Measurements from ENCODE around the gene CERCAM.

CERCAM gene

GRCh38 chr9:128394379-128395168 is 26.1 kb upstream of the CERCAM start:
- Histone ChIP-seq H3K9me3 (ENCODE audit: control insufficient read depth in 1 of 2, low read length in 2 of 2) (no peaks in the 10 kb centered on the region), H3K36me3 (ENCODE audit: control insufficient read depth in 1 of 2, insufficient read depth in 2 of 2, low read length in 2 of 2) (peaks cover 4 to 31% of the 10 kb centered on the region in 2 donors), H3K4me3 (ENCODE audit: low read depth in 1 of 2, low read length in 2 of 2) (no peak overlapping the region), H3K4me1 (ENCODE audit: control insufficient read depth in 1 of 2, insufficient read depth in 2 of 2, low read length in 2 of 2) (peaks cover 0 to 8% of the 10 kb centered on the region in 2 donors), H3K27ac (ENCODE audit: low read length) (no peak overlapping the region), H3K27me3 (ENCODE audit: low read depth, low read length) (no peaks in the 10 kb centered on the region)

GRCh38 chr9:128396970-128397613 is 23.6 kb upstream of the CERCAM start:
- Histone ChIP-seq H3K27me3 (ENCODE audit: low read depth, low read length) (no peaks in the 10 kb centered on the region), H3K36me3 (ENCODE audit: control insufficient read depth in 1 of 2, insufficient read depth in 2 of 2, low read length in 2 of 2) (peaks cover 0 to 8% of the 10 kb centered on the region in 2 donors), H3K9me3 (ENCODE audit: control insufficient read depth in 1 of 2, low read length in 2 of 2) (no peaks in the 10 kb centered on the region), H3K27ac (ENCODE audit: low read length) (no peak overlapping the region), H3K4me3 (ENCODE audit: low read depth in 1 of 2, low read length in 2 of 2) (no peak overlapping the region), H3K4me1 (ENCODE audit: control insufficient read depth in 1 of 2, insufficient read depth in 2 of 2, low read length in 2 of 2) (peaks cover 0 to 8% of the 10 kb centered on the region in 2 donors)

- Histone ChIP-seq H3K27ac (ENCODE audit: low read length) (no peak overlapping the region), H3K36me3 (ENCODE audit: control insufficient read depth in 1 of 2, insufficient read depth in 2 of 2, low read length in 2 of 2) (peaks cover 0 to under 1% of the 10 kb centered on the region in 2 donors), H3K4me3 (ENCODE audit: low read depth in 1 of 2, low read length in 2 of 2) (no peak overlapping the region), H3K9me3 (ENCODE audit: control insufficient read depth in 1 of 2, low read length in 2 of 2) (no peaks in the 10 kb centered on the region), H3K4me1 (ENCODE audit: control insufficient read depth in 1 of 2, insufficient read depth in 2 of 2, low read length in 2 of 2) (peaks cover 0 to 8% of the 10 kb centered on the region in 2 donors), H3K27me3 (ENCODE audit: low read depth, low read length) (no peaks in the 10 kb centered on the region)
Observed at GRCh38 chr9:128397831-128398230, 22.8 kb upstream of the CERCAM start.

GRCh38 chr9:128399861-128400260 is 20.8 kb upstream of the CERCAM start:
- peaks cover 0 to 8% of the 10 kb centered on the region in 2 donors for H3K4me1 ChIP-seq (ENCODE audit: control insufficient read depth in 1 of 2, insufficient read depth in 2 of 2, low read length in 2 of 2)
- H3K9me3 ChIP-seq (ENCODE audit: control insufficient read depth in 1 of 2, low read length in 2 of 2) = no peaks in the 10 kb centered on the region
- no peaks in the 10 kb centered on the region for H3K27me3 ChIP-seq (ENCODE audit: low read depth, low read length)
- H3K36me3 ChIP-seq (ENCODE audit: control insufficient read depth in 1 of 2, insufficient read depth in 2 of 2, low read length in 2 of 2) = no peaks in the 10 kb centered on the region
- no peak overlapping the region for H3K4me3 ChIP-seq (ENCODE audit: low read depth in 1 of 2, low read length in 2 of 2)
- H3K27ac ChIP-seq (ENCODE audit: low read length) = no peak overlapping the region

- H3K9me3 ChIP-seq (ENCODE audit: control insufficient read depth in 1 of 2, low read length in 2 of 2) = no peaks in the 10 kb centered on the region
- H3K27me3 ChIP-seq (ENCODE audit: low read depth, low read length) = no peaks in the 10 kb centered on the region
- H3K36me3 ChIP-seq (ENCODE audit: control insufficient read depth in 1 of 2, insufficient read depth in 2 of 2, low read length in 2 of 2) = no peaks in the 10 kb centered on the region
- H3K4me1 ChIP-seq (ENCODE audit: control insufficient read depth in 1 of 2, insufficient read depth in 2 of 2, low read length in 2 of 2) = no peaks in the 10 kb centered on the region
- H3K27ac ChIP-seq (ENCODE audit: low read length) = no peak overlapping the region
- H3K4me3 ChIP-seq (ENCODE audit: low read depth in 1 of 2, low read length in 2 of 2) = no peak overlapping the region
Observed at GRCh38 chr9:128404560-128404959, 16.1 kb upstream of the CERCAM start.

- no peaks in the 10 kb centered on the region for H3K9me3 ChIP-seq (ENCODE audit: control insufficient read depth in 1 of 2, low read length in 2 of 2)
- H3K27me3 ChIP-seq (ENCODE audit: low read depth, low read length) = no peaks in the 10 kb centered on the region
- no peak overlapping the region for H3K4me3 ChIP-seq (ENCODE audit: low read depth in 1 of 2, low read length in 2 of 2)
- H3K4me1 ChIP-seq (ENCODE audit: control insufficient read depth in 1 of 2, insufficient read depth in 2 of 2, low read length in 2 of 2) = no peaks in the 10 kb centered on the region
- no peak overlapping the region for H3K27ac ChIP-seq (ENCODE audit: low read length)
- H3K36me3 ChIP-seq (ENCODE audit: control insufficient read depth in 1 of 2, insufficient read depth in 2 of 2, low read length in 2 of 2) = no peaks in the 10 kb centered on the region
Observed at GRCh38 chr9:128405077-128405779, 15.4 kb upstream of the CERCAM start.

- H3K9me3 ChIP-seq (ENCODE audit: control insufficient read depth in 1 of 2, low read length in 2 of 2) = no peaks in the 10 kb centered on the region
- H3K4me1 ChIP-seq (ENCODE audit: control insufficient read depth in 1 of 2, insufficient read depth in 2 of 2, low read length in 2 of 2) = no peaks in the 10 kb centered on the region
- no peaks in the 10 kb centered on the region for H3K27me3 ChIP-seq (ENCODE audit: low read depth, low read length)
- H3K4me3 ChIP-seq (ENCODE audit: low read depth in 1 of 2, low read length in 2 of 2) = no peak overlapping the region
- H3K27ac ChIP-seq (ENCODE audit: low read length) = no peak overlapping the region
- no peaks in the 10 kb centered on the region for H3K36me3 ChIP-seq (ENCODE audit: control insufficient read depth in 1 of 2, insufficient read depth in 2 of 2, low read length in 2 of 2)
Observed at GRCh38 chr9:128405780-128406171, 14.9 kb upstream of the CERCAM start.

GRCh38 chr9:128406848-128407391 is 13.7 kb upstream of the CERCAM start:
- no peaks in the 10 kb centered on the region for H3K4me1 ChIP-seq (ENCODE audit: control insufficient read depth in 1 of 2, insufficient read depth in 2 of 2, low read length in 2 of 2)
- no peaks in the 10 kb centered on the region for H3K9me3 ChIP-seq (ENCODE audit: control insufficient read depth in 1 of 2, low read length in 2 of 2)
- H3K36me3 ChIP-seq (ENCODE audit: control insufficient read depth in 1 of 2, insufficient read depth in 2 of 2, low read length in 2 of 2) = no peaks in the 10 kb centered on the region
- no peaks in the 10 kb centered on the region for H3K27me3 ChIP-seq (ENCODE audit: low read depth, low read length)
- H3K27ac ChIP-seq (ENCODE audit: low read length) = no peak overlapping the region
- no peak overlapping the region for H3K4me3 ChIP-seq (ENCODE audit: low read depth in 1 of 2, low read length in 2 of 2)

- Histone ChIP-seq H3K27ac (ENCODE audit: low read length) (no peak overlapping the region), H3K4me3 (ENCODE audit: low read depth in 1 of 2, low read length in 2 of 2) (no peak overlapping the region), H3K9me3 (ENCODE audit: control insufficient read depth in 1 of 2, low read length in 2 of 2) (no peaks in the 10 kb centered on the region), H3K4me1 (ENCODE audit: control insufficient read depth in 1 of 2, insufficient read depth in 2 of 2, low read length in 2 of 2) (no peaks in the 10 kb centered on the region), H3K27me3 (ENCODE audit: low read depth, low read length) (no peaks in the 10 kb centered on the region), H3K36me3 (ENCODE audit: control insufficient read depth in 1 of 2, insufficient read depth in 2 of 2, low read length in 2 of 2) (no peaks in the 10 kb centered on the region)
Observed at GRCh38 chr9:128408963-128409431, 11.7 kb upstream of the CERCAM start.

- Histone ChIP-seq H3K27ac (ENCODE audit: low read length) (no peak overlapping the region), H3K4me1 (ENCODE audit: control insufficient read depth in 1 of 2, insufficient read depth in 2 of 2, low read length in 2 of 2) (no peaks in the 10 kb centered on the region), H3K36me3 (ENCODE audit: control insufficient read depth in 1 of 2, insufficient read depth in 2 of 2, low read length in 2 of 2) (no peaks in the 10 kb centered on the region), H3K4me3 (ENCODE audit: low read depth in 1 of 2, low read length in 2 of 2) (no peak overlapping the region), H3K27me3 (ENCODE audit: low read depth, low read length) (no peaks in the 10 kb centered on the region), H3K9me3 (ENCODE audit: control insufficient read depth in 1 of 2, low read length in 2 of 2) (no peaks in the 10 kb centered on the region)
Observed at GRCh38 chr9:128409450-128409849, 11.2 kb upstream of the CERCAM start.

- no peaks in the 10 kb centered on the region for H3K36me3 ChIP-seq (ENCODE audit: control insufficient read depth in 1 of 2, insufficient read depth in 2 of 2, low read length in 2 of 2)
- H3K27me3 ChIP-seq (ENCODE audit: low read depth, low read length) = no peaks in the 10 kb centered on the region
- H3K4me1 ChIP-seq (ENCODE audit: control insufficient read depth in 1 of 2, insufficient read depth in 2 of 2, low read length in 2 of 2) = no peaks in the 10 kb centered on the region
- no peaks in the 10 kb centered on the region for H3K9me3 ChIP-seq (ENCODE audit: control insufficient read depth in 1 of 2, low read length in 2 of 2)
- no peak overlapping the region for H3K27ac ChIP-seq (ENCODE audit: low read length)
- no peak overlapping the region for H3K4me3 ChIP-seq (ENCODE audit: low read depth in 1 of 2, low read length in 2 of 2)
Observed at GRCh38 chr9:128409978-128410377, 10.7 kb upstream of the CERCAM start.

All from muscle layer of duodenum (tissue), 2 donors.